ENCODE data around the gene HNRNPA0.

HNRNPA0 gene

GRCh38 chr5:137734962-137735554, 19.1 kb downstream of the HNRNPA0 start:
- peak; percentile 57 to 71 for DNase-seq (ENCODE audit: low read depth in 2 of 2)
- peak overlapping the region; percentile 48 to 56 for H3K4me3 ChIP-seq (replicated peaks in 1 of 2; ENCODE audit: low read depth in 2 of 2, low read length in 2 of 2)
- no peak for TF ChIP-seq CTCF (IDR thresholded peaks at IDR 0.05; ENCODE audit: low read depth, low read length)

- peak; percentile 27 to 34 for DNase-seq (ENCODE audit: low read depth in 2 of 2)
- peak overlapping the region in 1 of 2 donors; percentile 56 for H3K4me3 ChIP-seq (replicated peaks in 1 of 2; ENCODE audit: low read depth in 2 of 2, low read length in 2 of 2)
- no peak for TF ChIP-seq CTCF (IDR thresholded peaks at IDR 0.05; ENCODE audit: low read depth, low read length)
Observed at GRCh38 chr5:137734331-137734730, 19.8 kb downstream of the HNRNPA0 start.

GRCh38 chr5:137733922-137734321, 20.2 kb downstream of the HNRNPA0 start:
- DNase-seq (ENCODE audit: low read depth in 2 of 2) = no peak
- TF ChIP-seq CTCF (IDR thresholded peaks at IDR 0.05; ENCODE audit: low read depth, low read length) = no peak
- H3K4me3 ChIP-seq (replicated peaks in 1 of 2; ENCODE audit: low read depth in 2 of 2, low read length in 2 of 2) = peak overlapping the region in 1 of 2 donors; percentile 56

- H3K4me3 ChIP-seq (replicated peaks in 1 of 2; ENCODE audit: low read depth in 2 of 2, low read length in 2 of 2) = no peak overlapping the region
- TF ChIP-seq CTCF (IDR thresholded peaks at IDR 0.05; ENCODE audit: low read depth, low read length) = no peak
- no peak for DNase-seq (ENCODE audit: low read depth in 2 of 2)
Observed at GRCh38 chr5:137733006-137733405, 21.2 kb downstream of the HNRNPA0 start.

- peak in 1 of 2 donors; percentile 34 for DNase-seq (ENCODE audit: low read depth in 2 of 2)
- no peak for TF ChIP-seq CTCF (IDR thresholded peaks at IDR 0.05; ENCODE audit: low read depth, low read length)
- H3K4me3 ChIP-seq (replicated peaks in 1 of 2; ENCODE audit: low read depth in 2 of 2, low read length in 2 of 2) = no peak overlapping the region
Observed at GRCh38 chr5:137731176-137731575, 23.0 kb downstream of the HNRNPA0 start.

GRCh38 chr5:137730336-137730735, 23.8 kb downstream of the HNRNPA0 start:
- no peak for TF ChIP-seq CTCF (IDR thresholded peaks at IDR 0.05; ENCODE audit: low read depth, low read length)
- peak in 1 of 2 donors; percentile 58 for DNase-seq (ENCODE audit: low read depth in 2 of 2)
- no peak overlapping the region for H3K4me3 ChIP-seq (replicated peaks in 1 of 2; ENCODE audit: low read depth in 2 of 2, low read length in 2 of 2)

- TF ChIP-seq CTCF (IDR thresholded peaks at IDR 0.05; ENCODE audit: low read depth, low read length) = no peak
- no peak for DNase-seq (ENCODE audit: low read depth in 2 of 2)
- H3K4me3 ChIP-seq (replicated peaks in 1 of 2; ENCODE audit: low read depth in 2 of 2, low read length in 2 of 2) = no peak overlapping the region
Observed at GRCh38 chr5:137728048-137728447, 26.1 kb downstream of the HNRNPA0 start.
